CD8-positive, alpha-beta memory T cell (primary cell): ENCODE results near the gene WFS1. TPM values are rescaled to one million over a fixed set of nuclear protein-coding genes. Genes with fewer than 3 reads are reported as not detected.

Experiments
- CTCF ChIA-PET: fragments of 350-600 bp; sonication (Branson Sonifier 250); formaldehyde crosslinking; loops from one replicate; lab custom pipeline; 2021; ENCODE audit warnings: antibody characterized with exemption; lab: Charles Lee
- POLR2A ChIA-PET: fragments of 350-600 bp; sonication (Branson Sonifier 250); formaldehyde crosslinking; loops from one replicate; lab custom pipeline; 2021; ENCODE audit warnings: antibody characterized with exemption; lab: Charles Lee
- DNase-seq, 5 donors: peaks; one replicate each; pipeline versions ENCODE4 v3.0.0 to v3.0.0-alpha.2; 2020 to 2022; ENCODE audit warnings: mixed read lengths in 1 of 5
- H3K27ac ChIP-seq: one replicate; pipeline ENCODE4 v1.7.0; 2013; ENCODE audit warnings: low read depth, mild to moderate bottlenecking, low read length, moderate library complexity
- H3K27me3 ChIP-seq: 2 replicates; pipeline ENCODE4 v1.7.0; 2013; ENCODE audit warnings: low read length, mild to moderate bottlenecking; ENCODE audit not compliant: insufficient read depth, poor library complexity, severe bottlenecking
- H3K36me3 ChIP-seq: 2 replicates; pipeline ENCODE4 v1.7.0; 2013; ENCODE audit warnings: mild to moderate bottlenecking, low read length, moderate library complexity; ENCODE audit not compliant: insufficient read depth
- H3K4me1 ChIP-seq: 2 replicates; pipeline ENCODE4 v1.7.0; 2013; ENCODE audit warnings: mild to moderate bottlenecking, low read length, moderate library complexity; ENCODE audit not compliant: insufficient read depth
- H3K4me3 ChIP-seq: 2 replicates; pipeline ENCODE4 v1.7.0; 2013; ENCODE audit warnings: mild to moderate bottlenecking, low read length
- H3K9me3 ChIP-seq: 2 replicates; pipeline ENCODE4 v1.7.0; 2013; ENCODE audit warnings: mild to moderate bottlenecking, low read length
- H3K27ac Mint-ChIP-seq, 8 donors: one replicate each; pipeline ENCODE4 v1.8.0; 2020 to 2021; ENCODE audit warnings: mixed read lengths in 8 of 8, mild to moderate bottlenecking in 6 of 8, inconsistent platforms in 3 of 8, moderate library complexity in 3 of 8
- H3K27me3 Mint-ChIP-seq, 2 donors: one replicate each; pipeline ENCODE4 v1.8.0; 2020 to 2021; ENCODE audit warnings: mixed read lengths in 2 of 2, mild to moderate bottlenecking in 1 of 2, moderate library complexity in 1 of 2
- H3K36me3 Mint-ChIP-seq, 3 donors: one replicate each; pipeline ENCODE4 v1.8.0; 2020 to 2021; ENCODE audit warnings: mixed read lengths in 3 of 3, inconsistent platforms in 1 of 3, mild to moderate bottlenecking in 1 of 3
- H3K4me1 Mint-ChIP-seq, 3 donors: one replicate each; pipeline ENCODE4 v1.8.0; 2020 to 2021; ENCODE audit warnings: mixed read lengths in 3 of 3, inconsistent platforms in 1 of 3, mild to moderate bottlenecking in 1 of 3
- H3K4me3 Mint-ChIP-seq, 7 donors: one replicate each; pipeline ENCODE4 v1.8.0; 2020 to 2021; ENCODE audit warnings: mixed read lengths in 7 of 7, mild to moderate bottlenecking in 6 of 7, moderate library complexity in 4 of 7, inconsistent platforms in 2 of 7
- H3K9me3 Mint-ChIP-seq, 5 donors: one replicate each; pipeline ENCODE4 v1.8.0; 2020 to 2022; ENCODE audit warnings: mixed read lengths in 5 of 5, mild to moderate bottlenecking in 3 of 5, moderate library complexity in 2 of 5, inconsistent platforms in 1 of 5
- polyA plus RNA-seq: library from polyadenylated mRNA; unstranded; fragments of 300-500 nt; fragmentation: Illumina TruSeq; gene quantifications from one replicate; pipeline ENCODE4 v1.2.3, GENCODE V29; 2021
- total RNA-seq, 2 experiments: library from RNA; stranded (reverse); gene quantifications; one replicate each; pipeline ENCODE4 v1.2.3, GENCODE V29; 2021

Gene WFS1, protein sequence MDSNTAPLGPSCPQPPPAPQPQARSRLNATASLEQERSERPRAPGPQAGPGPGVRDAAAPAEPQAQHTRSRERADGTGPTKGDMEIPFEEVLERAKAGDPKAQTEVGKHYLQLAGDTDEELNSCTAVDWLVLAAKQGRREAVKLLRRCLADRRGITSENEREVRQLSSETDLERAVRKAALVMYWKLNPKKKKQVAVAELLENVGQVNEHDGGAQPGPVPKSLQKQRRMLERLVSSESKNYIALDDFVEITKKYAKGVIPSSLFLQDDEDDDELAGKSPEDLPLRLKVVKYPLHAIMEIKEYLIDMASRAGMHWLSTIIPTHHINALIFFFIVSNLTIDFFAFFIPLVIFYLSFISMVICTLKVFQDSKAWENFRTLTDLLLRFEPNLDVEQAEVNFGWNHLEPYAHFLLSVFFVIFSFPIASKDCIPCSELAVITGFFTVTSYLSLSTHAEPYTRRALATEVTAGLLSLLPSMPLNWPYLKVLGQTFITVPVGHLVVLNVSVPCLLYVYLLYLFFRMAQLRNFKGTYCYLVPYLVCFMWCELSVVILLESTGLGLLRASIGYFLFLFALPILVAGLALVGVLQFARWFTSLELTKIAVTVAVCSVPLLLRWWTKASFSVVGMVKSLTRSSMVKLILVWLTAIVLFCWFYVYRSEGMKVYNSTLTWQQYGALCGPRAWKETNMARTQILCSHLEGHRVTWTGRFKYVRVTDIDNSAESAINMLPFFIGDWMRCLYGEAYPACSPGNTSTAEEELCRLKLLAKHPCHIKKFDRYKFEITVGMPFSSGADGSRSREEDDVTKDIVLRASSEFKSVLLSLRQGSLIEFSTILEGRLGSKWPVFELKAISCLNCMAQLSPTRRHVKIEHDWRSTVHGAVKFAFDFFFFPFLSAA
- total RNA-seq (1 to 10 TPM; 5.1 TPM), polyA plus RNA-seq (3.4 TPM)

DNA sequence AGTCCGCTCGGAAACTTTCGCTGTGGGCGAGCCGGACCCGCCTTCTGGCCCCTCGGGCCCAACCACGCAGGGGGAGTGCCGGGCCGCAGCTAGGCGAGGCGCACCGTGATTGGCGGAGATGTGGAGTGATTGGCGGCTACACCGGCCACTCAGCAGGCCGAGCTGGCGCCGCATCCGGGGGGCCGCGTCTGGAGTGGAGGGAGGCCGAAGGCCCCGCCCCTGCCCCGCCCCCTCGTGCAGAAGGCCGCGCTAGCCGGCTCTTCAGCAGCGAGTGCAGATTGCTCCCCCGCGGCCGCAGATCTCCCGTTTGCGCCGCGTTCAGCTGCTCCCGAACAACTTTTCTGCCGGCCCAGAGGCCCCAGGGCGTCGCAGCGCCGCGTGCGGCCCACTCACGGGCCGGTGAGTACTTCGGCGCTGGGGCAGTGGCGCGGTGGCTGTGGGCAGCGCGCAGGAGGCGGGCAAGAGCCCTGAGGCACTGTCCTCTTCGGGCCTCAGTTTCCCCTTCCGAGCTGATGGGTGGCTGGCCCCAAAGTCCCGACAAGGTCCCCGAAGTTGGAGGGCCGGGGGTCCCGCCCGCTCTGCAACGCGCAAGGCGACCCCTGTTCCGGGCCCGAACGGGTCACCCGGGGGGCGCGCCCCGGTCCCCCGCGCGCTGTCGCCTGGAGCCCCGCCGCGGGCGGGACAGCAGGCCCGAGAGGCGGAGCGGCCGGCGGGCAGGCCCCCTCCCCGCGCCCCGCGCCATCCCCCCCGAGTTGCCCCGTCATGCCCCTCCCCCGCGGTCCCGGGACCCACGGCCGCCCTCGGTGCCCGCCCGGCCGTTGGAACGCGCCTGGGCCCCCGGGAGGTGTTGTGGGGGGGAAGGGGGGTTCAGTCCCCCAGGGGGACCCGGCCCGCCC is at the start of gene WFS1:
WFS1 (plus strand) TSS at position 235 of the 896 bp plus-strand sequence. CDS start 7,606 bp downstream, outside the sequence.
- Mint-ChIP-seq H3K36me3 (peaks cover 0 to 1% (median 0%) of the 10 kb centered on the region in 3 donors), H3K27me3 (peaks cover 0 to 8% of the 10 kb centered on the region in 2 donors), H3K4me1 (peaks cover 9 to 22% (median 12%) of the 10 kb centered on the region in 3 donors), H3K9me3 (no peaks in the 10 kb centered on the region), H3K4me3 (peak within 1 kb of the TSS; percentile 81 to 90 (median 88)), H3K27ac (peak within 1 kb of the TSS; percentile 38 to 78 (median 52))
- Histone ChIP-seq H3K27ac (no peak within 1 kb of the TSS), H3K4me3 (peak within 1 kb of the TSS; percentile 67), H3K36me3 (no peaks in the 10 kb centered on the region), H3K9me3 (no peaks in the 10 kb centered on the region), H3K27me3 (no peaks in the 10 kb centered on the region), H3K4me1 (peaks cover 5% of the 10 kb centered on the region)
- ChIA-PET POLR2A (interaction anchor here (0.9 to 1.0 kb wide), 2 partner anchors 58 to 69 kb away, joined by 3 read pairs; partner anchors contain the start of gene JAKMIP1), CTCF (interaction anchor here (0.8 to 4.0 kb wide), 4 partner anchors 18 to 62 kb away, joined by 3 to 20 read pairs (median 5); no protein-coding TSS in a partner anchor)
- DNase-seq = peak; percentile 95 to 98 (median 95)

DNA sequence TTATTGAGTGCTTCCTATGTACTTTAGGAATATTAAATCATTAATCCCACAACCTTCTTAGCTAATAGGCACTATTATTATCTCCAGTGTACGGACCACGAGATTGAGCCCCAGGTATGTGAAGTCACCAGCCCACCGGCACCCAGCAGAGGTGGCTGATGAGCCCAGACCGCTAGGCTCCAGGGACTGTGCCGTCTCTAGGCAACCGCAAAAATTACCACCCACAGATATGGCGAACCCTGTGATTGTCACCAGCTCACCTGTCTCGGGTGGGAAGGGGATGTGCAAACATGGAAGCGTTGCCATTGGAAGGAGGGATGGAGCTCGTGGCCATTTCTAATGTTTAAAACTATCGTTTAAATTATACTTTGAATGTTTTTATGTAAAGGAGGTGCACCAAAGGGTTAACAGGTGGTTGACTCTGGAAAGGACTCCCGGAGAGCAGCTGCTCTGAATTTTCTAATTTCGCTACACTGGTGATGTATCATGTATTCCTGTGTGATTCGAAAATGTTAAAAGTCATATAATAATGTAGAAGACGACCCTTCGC is 48.3 kb upstream of the WFS1 start:
- ChIA-PET POLR2A (no interaction called here), CTCF (no interaction called here)
- peaks cover 0 to 5% (median 4%) of the 10 kb centered on the region in 3 donors for H3K4me1 Mint-ChIP-seq

DNA sequence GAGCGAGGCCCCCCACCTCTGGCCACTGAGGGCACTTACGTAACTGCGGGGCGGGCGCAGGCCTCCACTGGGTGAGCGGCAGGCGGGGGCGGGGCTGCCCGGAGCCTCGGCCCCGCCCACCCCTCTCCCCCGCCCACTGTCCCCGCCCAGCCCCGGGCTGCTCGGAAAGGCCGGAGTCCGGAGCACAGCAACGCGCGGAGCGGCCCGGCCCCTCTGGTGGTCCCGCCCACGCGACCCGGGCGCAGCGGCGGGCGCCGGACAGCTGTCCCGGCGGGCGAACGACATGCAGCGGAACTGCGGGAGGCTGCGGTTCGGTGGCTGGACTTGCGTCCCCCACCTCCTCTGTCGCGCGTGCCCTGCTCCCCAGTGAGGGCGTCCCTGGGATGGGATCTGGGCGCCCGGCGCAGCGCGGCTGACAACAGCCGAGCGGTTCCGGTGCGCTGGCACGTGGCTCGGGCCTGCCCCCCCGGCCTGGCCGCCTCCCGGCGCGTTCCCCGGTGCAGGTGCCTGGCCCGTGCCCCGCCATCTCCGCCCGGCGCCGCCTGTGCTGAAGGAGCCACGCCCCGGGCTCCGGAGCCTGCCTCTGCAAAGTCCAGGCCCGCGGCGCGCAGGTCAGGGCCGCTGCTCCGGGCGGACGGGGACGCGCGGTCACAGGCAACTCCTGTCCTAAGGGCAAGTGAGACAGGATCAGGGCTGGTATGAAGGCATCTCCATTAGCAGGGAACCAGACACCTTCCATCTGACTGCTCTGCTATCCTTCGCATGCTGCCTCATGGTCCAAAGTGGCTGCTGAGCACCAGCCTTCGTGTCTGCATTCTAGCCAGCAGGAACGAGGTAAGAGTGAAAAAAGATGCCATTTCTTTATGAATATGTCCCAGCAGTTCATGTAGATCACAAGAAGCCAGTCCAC is 47.5 kb upstream of the WFS1 start:
- Mint-ChIP-seq H3K4me1 (peaks cover 0 to 5% (median 4%) of the 10 kb centered on the region in 3 donors), H3K27me3 (peaks cover 27 to 54% of the 10 kb centered on the region in 2 donors), H3K9me3 (peaks cover 0 to 6% (median 0%) of the 10 kb centered on the region in 5 donors), H3K36me3 (no peaks in the 10 kb centered on the region), H3K4me3 (peak overlapping the region in 6 of 7 donors; percentile 39 to 76 (median 64)), H3K27ac (no peak overlapping the region)
- ChIA-PET CTCF (no interaction called here), POLR2A (no interaction called here)
- Histone ChIP-seq H3K27ac (no peak overlapping the region), H3K36me3 (no peaks in the 10 kb centered on the region), H3K27me3 (peaks cover 5% of the 10 kb centered on the region), H3K9me3 (no peaks in the 10 kb centered on the region), H3K4me1 (no peaks in the 10 kb centered on the region), H3K4me3 (no peak overlapping the region)
- DNase-seq = peak in 4 of 5 donors; percentile 13 to 57 (median 40)

More for the DNA sequence above, 48.3 kb upstream of the WFS1 start:
- peak overlapping the region in 6 of 7 donors; percentile 39 to 76 (median 64) for H3K4me3 Mint-ChIP-seq
- Histone ChIP-seq H3K27me3 (peaks cover 5% of the 10 kb centered on the region), H3K4me1 (no peaks in the 10 kb centered on the region), H3K36me3 (no peaks in the 10 kb centered on the region), H3K4me3 (no peak overlapping the region), H3K27ac (no peak overlapping the region), H3K9me3 (no peaks in the 10 kb centered on the region)
- H3K9me3 Mint-ChIP-seq = peaks cover 0 to 6% (median 0%) of the 10 kb centered on the region in 5 donors
- peak overlapping the region in 1 of 8 donors; percentile 80 for H3K27ac Mint-ChIP-seq
- H3K36me3 Mint-ChIP-seq = no peaks in the 10 kb centered on the region
- DNase-seq = no peak
- peaks cover 27 to 53% of the 10 kb centered on the region in 2 donors for H3K27me3 Mint-ChIP-seq

DNA sequence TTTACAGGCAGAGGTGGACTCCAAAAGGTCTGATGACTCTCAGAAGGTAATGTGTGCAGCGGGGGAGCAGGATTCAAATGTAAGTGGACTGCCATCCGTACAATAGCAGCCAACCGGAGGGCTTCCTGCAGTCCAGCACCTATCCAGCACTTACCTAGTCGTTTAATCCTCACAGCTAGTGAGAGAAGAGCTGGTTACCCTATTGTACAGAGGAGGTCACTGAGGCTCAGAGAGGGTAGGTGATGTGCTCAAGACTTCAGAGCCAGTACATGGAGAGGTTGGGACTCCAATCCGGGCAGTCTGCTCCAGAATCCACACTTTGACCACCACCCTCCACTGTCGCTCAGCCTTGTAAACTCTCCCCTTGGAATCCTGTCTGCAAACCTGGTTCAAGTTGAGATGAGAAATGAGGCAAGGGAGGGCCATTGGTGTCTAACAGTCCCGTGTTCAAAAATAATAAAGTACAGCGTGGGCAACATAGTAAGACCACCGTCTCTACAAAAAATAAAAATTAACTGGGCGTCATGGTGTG is 46.8 kb upstream of the WFS1 start:
- Mint-ChIP-seq H3K27ac (no peak overlapping the region), H3K9me3 (peaks cover 0 to 6% (median 0%) of the 10 kb centered on the region in 5 donors), H3K36me3 (no peaks in the 10 kb centered on the region), H3K27me3 (peaks cover 26 to 52% of the 10 kb centered on the region in 2 donors), H3K4me3 (peak overlapping the region in 3 of 7 donors; percentile 13 to 67 (median 28)), H3K4me1 (peaks cover 0 to 5% (median 4%) of the 10 kb centered on the region in 3 donors)
- H3K9me3 ChIP-seq = no peaks in the 10 kb centered on the region
- no peak overlapping the region for H3K27ac ChIP-seq
- H3K4me3 ChIP-seq = no peak overlapping the region
- POLR2A ChIA-PET = no interaction called here
- CTCF ChIA-PET = no interaction called here
- no peak for DNase-seq
- no peaks in the 10 kb centered on the region for H3K36me3 ChIP-seq
- H3K4me1 ChIP-seq = no peaks in the 10 kb centered on the region
- peaks cover 5% of the 10 kb centered on the region for H3K27me3 ChIP-seq

DNA sequence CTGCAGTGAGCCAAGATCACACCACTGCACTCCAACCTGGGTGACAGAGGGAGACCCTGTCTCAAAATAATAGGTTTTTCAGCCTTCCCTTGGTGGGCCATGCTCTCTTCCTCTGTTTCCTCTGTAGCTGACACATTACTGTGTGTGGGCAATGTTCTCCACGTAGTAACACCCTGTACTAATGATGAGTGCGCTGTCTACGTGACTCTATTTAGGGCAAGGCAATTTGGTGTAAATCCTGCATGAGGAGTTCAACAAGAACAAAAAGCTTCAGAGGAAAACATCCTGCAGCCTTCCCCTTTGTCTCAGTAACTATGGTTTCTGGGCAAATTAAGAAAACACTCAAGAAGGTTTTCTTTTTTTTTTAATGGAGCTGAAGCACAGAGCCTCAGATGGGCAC is 44.9 kb upstream of the WFS1 start:
- H3K27me3 Mint-ChIP-seq = peaks cover 26 to 51% of the 10 kb centered on the region in 2 donors
- H3K9me3 Mint-ChIP-seq = peaks cover 0 to 6% (median 0%) of the 10 kb centered on the region in 5 donors
- Histone ChIP-seq H3K9me3 (no peaks in the 10 kb centered on the region), H3K4me1 (no peaks in the 10 kb centered on the region), H3K27me3 (peaks cover 5% of the 10 kb centered on the region), H3K4me3 (no peak overlapping the region), H3K27ac (no peak overlapping the region), H3K36me3 (no peaks in the 10 kb centered on the region)
- peaks cover 0 to 5% (median 4%) of the 10 kb centered on the region in 3 donors for H3K4me1 Mint-ChIP-seq
- ChIA-PET CTCF (interaction anchor here (2.0 kb wide), 1 partner anchor 90 kb away, joined by 5 read pairs; no protein-coding TSS in a partner anchor), POLR2A (no interaction called here)
- no peak overlapping the region for H3K4me3 Mint-ChIP-seq
- no peak for DNase-seq
- H3K36me3 Mint-ChIP-seq = no peaks in the 10 kb centered on the region
- no peak overlapping the region for H3K27ac Mint-ChIP-seq

DNA sequence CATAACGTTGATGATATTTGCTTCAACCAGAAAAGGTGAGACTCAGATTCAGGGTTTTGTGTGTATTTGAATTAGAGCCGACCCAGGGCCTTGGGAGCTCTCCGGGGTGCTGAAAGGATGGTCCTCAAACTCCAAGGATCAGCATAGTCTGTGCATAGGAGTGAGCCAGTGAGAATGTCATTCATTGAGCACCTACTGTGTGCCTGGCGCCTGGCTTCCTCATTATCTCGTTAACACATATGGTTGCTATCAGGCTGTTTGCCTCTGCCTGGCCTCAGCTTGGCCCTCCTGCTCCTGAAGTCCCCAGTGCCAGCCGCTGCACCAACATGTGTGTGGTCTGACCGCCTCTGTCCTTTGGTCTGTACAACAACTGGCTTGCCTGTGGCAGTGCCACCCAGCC is 44.2 kb upstream of the WFS1 start:
- Histone ChIP-seq H3K27ac (no peak overlapping the region), H3K36me3 (no peaks in the 10 kb centered on the region), H3K9me3 (no peaks in the 10 kb centered on the region), H3K27me3 (peaks cover under 1% of the 10 kb centered on the region), H3K4me1 (no peaks in the 10 kb centered on the region), H3K4me3 (no peak overlapping the region)
- ChIA-PET CTCF (interaction anchor here (2.0 to 2.9 kb wide), 2 partner anchors 25 to 91 kb away, joined by 5 to 8 read pairs; no protein-coding TSS in a partner anchor), POLR2A (no interaction called here)
- peaks cover 0 to 6% (median 0%) of the 10 kb centered on the region in 5 donors for H3K9me3 Mint-ChIP-seq
- H3K4me3 Mint-ChIP-seq = no peak overlapping the region
- no peak for DNase-seq
- peaks cover 0 to 5% (median 4%) of the 10 kb centered on the region in 3 donors for H3K4me1 Mint-ChIP-seq
- peaks cover 22 to 48% of the 10 kb centered on the region in 2 donors for H3K27me3 Mint-ChIP-seq
- H3K27ac Mint-ChIP-seq = no peak overlapping the region
- H3K36me3 Mint-ChIP-seq = no peaks in the 10 kb centered on the region
